ENCODE results near the gene VANGL2.

VANGL2 gene

GRCh38 chr1:160474392-160475242 is 74.3 kb downstream of the VANGL2 start:
- Histone ChIP-seq H3K4me1 (ENCODE audit: insufficient read depth, low read length) (no peaks in the 10 kb centered on the region), H3K36me3 (ENCODE audit: insufficient read depth, low read depth, low read length) (no peaks in the 10 kb centered on the region), H3K4me3 (ENCODE audit: low read length) (no peak overlapping the region), H3K9me3 (ENCODE audit: insufficient read depth, low read depth, low read length) (no peaks in the 10 kb centered on the region), H3K9ac (ENCODE audit: low read depth, low read length) (no peak overlapping the region), H3K27me3 (ENCODE audit: insufficient read depth, low read length) (no peaks in the 10 kb centered on the region), H3K27ac (ENCODE audit: low read length) (no peak overlapping the region)
